Activated CD4-positive, alpha-beta T cell treated with anti-CD3 and anti-CD28 coated beads, Interleukin-2, amount 50 U/mL, for 4 hours (primary cell): ENCODE data around the gene MAGI1.
"Not testable (repeated sequence)": the region's sequence is repeated elsewhere in the genome, so short reads cannot be mapped to it uniquely, and the experiment has no call there.

ENCODE experiments used
- DNase-seq, 2 experiments: peaks; one replicate each; pipeline ENCODE4 v3.0.0-alpha.2; 2020

Gene MAGI1

DNA sequence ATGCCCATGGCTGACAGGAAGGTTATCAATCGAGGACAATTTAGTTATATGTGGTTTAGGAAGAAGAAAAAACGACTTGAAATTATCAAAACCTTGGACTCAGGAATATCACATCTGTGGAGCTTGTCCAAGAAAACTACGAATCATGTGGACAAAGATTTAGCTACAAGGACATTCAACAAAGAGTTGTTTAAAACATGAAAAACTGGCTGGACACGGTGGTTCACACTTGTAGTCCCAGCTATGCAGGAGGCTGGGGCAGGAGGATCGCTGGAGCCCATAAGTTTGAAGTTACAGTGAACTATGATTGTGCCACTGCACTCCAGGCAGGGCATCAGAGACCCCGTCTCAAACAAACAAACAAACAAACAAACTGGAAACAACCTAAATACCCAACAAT is 142.4 kb downstream of the MAGI1 start:
- DNase-seq = no peak

DNA sequence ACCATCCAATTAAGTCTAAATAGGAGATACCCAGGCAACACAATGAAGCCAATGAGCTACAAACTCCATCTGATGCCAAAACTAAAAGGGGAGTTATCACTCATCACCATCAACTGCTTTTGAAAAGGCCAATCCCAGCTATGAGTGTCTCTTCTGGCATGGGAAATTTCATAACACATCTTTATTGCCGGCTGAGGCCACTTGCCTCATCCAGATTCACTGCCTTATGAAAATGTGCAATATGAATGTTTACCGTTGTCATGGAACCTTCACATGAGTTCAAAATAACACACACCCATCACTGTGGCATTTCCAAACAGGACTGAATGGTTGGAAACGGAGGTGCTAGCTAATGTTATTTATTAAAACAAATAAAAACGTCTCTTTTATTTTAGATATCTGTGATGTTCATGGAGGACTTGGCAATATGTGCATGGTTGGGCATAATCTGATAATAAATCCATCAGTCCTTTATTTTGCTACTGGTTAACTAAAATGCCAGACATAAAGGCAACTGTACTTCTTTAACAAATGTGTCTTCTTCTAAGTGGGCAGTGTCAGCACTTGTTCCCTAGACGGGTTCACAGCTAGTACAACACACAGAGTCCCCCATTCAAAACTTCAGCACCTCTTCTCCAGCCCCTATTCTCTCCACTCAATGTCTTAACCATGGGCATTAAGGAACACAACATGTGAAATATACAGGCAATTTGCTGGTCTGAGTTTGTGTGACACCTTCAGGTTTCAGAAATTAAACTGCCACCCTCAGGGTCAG is 143.9 kb downstream of the MAGI1 start:
- DNase-seq = no peak

DNA sequence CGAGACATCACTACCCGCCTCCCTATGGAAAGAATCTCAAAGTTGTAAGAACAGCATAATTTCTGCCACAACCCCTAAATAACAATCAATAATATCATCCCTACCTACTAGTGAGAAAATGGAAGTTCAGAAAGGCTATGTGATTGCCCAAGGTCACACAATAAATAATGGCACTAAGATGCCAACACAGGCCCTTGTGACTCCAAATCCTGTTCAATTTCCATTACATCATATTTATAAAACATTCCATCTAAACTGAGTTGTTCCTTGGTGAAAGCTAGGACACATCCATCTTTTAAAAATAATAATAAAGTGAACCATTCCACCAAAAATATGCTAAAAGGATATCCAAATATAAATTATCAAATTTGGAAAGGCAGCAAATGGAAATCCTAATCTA is 144.6 kb downstream of the MAGI1 start:
- no peak for DNase-seq

DNA sequence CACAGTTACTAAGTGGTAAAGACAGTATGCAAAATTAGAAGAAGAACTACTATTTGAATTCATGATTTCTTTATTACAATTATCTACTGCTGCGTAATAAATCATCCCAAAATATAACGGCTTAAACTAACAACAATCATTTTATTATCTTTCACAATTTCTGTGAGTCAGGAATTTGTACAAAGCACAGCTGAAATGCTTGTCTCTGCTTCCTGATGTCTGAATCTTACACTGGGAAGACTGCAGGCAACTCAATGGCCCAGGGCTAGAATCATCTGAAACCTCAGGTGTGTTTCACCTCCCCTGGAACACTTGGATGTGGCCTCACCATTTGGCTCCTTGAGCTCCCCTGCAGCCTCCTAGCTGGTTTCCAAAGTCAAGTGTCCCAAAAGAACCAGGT is 145.1 kb downstream of the MAGI1 start:
- DNase-seq = no peak

DNA sequence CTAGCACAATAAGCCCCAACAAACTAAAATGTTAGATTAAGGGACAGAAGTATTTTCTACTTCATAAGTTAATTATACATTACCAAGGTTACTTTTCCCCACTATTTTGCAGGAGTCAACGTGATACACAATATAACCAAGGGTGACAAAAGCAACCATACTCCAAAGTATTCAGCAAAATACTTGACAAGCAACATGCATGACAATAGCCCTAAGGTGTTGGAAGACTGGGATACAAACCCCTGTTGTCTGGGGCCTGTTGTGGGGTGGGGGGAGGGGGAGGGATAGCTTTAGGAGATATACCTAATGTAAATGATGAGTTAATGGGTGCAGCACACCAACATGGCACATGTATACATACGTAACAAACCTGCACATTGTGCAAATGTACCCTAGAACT is 147.2 kb downstream of the MAGI1 start:
- not testable (repeated sequence) for DNase-seq

DNA sequence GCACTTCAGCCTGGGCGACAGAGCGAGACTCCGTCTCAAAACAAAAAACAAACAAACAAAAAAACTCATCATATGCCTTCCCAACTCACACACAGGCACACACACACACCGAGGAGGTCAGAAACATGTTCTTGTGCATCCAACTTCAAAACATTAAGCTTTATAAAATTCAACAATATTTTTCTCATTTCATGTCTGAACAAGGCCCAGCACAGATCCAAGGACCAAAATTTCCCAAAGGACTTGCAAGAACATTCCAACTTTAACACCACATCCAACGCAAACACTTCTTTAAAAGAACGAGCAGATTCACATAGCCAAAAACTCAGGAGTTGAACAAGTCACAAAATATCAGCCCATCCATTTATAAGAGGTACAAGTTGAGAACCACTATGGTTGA is 148.4 kb downstream of the MAGI1 start:
- DNase-seq = no peak

DNA sequence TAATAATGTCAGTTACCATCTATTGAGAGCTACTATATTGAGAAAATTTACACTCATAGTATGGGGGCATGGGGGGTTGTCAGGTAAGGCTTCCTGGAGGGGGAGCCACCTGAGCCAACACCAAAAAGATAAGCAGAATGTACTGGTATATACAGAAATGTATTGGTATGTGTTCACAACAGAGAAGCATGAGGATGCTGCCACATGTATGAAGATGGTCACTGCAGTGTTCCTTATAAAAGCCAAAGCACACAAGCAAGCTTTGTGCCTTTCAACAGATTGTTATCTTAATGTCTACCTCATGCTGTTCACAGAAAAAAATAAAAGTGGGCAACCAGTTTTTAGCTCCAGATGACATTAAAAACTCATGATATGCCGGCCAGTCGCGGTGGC is 149.0 kb downstream of the MAGI1 start:
- DNase-seq = no peak

DNA sequence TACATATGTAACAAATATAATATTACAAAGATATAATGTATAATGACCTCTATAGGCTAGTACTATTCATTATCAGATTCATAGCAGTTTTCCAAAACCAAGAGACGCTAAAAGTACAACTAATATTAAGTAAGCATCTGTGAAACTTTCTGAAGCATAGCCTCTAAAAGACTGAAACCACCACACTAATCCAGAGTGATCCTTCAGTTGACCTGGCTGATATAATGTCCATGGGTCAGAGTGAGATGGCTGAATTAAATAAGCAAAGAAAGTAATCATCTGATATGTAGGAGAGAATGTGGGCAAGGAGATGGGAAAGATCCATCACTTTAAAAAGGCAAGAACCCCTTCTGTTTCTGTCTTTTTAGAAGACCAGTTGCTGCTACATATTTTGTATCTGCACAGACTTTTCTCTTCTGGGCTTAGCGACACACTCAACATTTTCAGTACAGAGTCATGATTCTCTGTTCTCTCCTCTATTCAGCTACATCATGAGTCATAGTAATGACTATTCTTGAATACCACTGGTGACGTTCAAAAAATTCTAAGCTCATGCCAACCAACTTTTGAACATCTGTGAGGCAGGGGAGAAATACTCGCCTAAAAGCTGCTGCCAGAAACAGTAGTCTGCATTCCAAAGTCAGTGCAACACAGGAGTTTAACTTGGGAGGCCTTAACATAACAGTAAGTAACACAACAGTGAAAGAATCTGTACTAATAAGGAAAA is 149.6 kb downstream of the MAGI1 start:
- DNase-seq = no peak

DNA sequence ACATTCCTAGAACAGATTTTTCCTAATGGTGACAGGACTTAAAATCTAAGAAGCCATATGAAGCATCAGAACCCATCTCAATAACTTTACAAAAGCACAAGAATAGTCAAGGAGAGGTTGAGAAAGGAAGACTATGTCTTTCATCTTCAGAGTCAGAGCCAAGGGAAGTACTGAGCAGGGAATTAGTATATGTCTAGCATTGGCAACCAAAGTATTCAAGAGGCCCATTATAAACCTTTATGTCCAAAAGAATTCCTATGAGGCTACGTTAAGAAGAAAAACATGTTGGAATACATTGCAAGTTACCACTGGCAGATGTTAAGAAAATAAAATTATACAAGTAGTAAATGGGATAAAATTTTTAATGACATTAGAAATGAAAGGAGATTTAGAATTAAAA is 150.5 kb downstream of the MAGI1 start:
- DNase-seq = no peak

DNA sequence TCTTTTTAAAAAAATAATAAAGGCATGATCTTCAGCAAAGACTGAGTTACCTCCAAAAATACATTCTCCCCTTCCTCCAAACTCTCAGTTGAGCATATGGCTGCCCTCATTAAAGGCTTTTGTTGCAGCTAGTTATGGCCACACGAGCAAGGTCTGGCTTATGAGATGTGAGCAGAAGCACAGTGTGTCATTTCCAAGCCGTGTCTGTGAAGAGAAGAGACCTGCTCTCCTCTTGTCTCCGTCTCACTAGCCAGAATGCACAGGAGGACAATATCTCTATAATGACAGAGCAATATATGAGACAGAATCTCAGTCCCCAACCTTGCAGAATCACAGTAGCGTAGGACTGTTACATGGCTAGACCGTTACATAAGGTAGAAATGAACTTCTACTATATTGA is 152.3 kb downstream of the MAGI1 start:
- DNase-seq = no peak

DNA sequence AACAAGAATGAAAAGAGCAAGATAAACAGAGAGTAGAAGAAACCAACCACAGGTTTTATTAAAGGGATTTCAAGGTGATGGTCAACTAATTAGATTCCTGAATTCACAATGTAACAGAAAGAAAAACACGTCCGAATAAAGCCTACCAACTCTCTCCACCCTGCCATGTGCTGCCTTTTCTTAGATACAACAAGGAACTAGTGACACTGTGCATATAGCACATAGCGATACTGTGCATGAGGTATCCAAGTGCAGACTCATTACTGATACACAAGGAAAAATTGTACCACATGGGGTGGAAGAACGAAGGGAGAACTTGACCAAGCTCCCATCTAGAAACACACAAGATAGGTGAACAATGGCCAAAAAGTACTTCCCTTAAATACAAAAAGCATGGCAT is 154.6 kb downstream of the MAGI1 start:
- no peak for DNase-seq

DNA sequence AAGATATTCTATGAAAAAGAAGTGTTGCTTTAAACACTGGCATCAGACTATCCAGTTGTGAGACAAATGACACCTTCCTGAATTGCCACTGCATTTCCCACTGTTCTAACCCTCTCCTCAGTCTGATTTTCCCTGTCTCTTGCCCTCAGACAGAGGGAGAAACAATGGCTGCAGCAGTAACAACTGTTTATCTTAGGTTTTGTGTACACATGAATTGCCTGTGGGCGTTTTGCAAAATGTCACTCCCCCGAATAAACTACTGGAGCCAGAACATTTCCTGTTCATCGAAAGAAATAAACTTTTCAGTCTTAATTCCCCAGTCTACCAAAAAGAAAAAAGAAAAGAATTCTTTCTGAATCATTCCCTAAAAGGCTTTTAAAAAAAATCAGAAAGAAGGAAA is 155.1 kb downstream of the MAGI1 start:
- no peak for DNase-seq

DNA sequence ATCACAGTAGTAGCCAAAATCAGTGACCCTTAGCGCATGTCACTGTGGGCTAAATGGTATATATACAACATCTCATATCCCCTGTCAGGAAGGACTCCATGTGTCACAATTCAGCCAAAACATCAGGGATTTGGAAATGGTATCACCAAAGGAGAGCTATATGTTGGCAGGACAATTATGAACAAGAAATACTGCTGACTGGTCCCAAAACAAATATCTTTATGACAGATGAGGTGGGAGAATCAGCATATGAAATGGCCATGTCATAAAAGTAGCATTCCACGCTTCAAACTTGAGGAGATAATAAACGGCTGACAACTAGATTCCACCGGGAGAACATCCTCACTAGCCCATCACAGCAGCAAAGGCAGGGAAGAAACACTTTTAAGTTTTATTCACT is 158.4 kb downstream of the MAGI1 start:
- no peak for DNase-seq

DNA sequence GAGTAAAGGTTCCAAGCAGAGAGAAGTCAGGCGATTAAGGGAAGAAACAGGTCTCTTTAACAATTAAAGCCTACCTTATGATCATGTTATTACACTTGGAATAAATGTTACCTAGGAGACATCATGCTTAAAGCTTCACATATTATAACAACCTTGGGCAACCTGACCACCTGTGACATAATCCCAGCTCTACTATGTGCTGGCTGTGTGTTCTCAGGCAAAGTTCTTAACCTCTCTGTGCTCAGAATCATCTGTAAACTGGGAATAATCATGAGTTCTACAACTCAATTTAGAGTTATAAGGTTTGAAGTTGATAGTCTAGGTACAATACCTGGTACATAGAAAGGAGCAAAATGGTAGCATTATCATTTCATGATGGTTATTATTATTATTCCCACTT is 159.3 kb downstream of the MAGI1 start:
- DNase-seq = no peak

DNA sequence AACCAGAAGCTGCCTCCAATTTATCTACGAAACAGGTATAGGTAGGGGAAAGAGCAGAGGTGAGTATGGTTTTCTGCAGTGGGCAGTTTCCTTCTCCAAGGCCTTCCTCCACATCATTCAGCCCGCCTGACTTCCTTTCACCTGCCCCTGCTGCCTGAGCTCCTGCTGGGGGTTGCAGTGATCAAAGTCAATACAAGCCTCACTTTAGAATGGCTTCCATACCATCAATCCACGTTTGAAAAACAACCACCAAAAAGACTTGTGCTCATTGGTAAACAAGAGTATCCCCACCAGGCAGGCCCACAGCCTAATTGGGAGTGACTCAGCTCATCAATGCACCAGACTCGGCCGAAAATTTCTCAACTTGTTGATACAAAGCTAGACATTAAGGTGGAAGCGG is 159.9 kb downstream of the MAGI1 start:
- no peak for DNase-seq

DNA sequence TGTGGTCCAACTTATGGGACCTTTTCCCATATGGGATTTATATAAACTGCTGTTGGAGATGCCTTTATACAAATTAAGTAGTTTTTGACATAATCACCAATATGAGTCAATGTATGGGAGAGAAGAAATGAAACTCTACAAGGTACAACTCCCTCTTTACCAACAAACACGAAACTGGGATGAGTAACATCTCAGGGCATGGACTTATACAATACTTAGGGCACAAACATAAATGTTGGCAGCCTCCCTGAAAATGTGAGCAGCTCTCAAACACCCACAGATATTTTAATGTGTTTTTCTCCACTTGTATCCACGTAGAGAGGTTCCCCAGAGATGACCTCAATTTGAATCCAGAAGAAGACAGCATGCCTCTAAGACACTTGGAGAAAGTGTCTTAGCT is 161.6 kb downstream of the MAGI1 start:
- DNase-seq = no peak

DNA sequence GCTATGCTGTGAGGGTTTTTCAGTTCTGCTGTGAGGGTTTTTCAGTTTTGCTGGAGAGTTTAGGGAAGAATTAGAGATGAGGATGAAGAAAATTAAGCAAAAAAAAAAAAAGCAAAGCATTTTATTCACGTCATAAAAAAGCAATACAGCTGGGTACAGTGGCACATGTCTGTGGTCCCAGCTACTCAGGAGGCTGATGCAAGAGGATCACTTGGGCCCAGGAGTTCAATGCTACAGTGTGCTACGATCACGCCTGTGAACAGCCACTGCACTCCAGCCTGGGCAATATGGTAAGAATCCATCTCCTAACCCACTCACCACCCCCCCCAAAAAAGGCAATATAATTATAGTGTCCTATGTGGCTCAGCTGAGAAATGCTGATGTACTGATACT is 162.7 kb downstream of the MAGI1 start:
- DNase-seq = no peak

DNA sequence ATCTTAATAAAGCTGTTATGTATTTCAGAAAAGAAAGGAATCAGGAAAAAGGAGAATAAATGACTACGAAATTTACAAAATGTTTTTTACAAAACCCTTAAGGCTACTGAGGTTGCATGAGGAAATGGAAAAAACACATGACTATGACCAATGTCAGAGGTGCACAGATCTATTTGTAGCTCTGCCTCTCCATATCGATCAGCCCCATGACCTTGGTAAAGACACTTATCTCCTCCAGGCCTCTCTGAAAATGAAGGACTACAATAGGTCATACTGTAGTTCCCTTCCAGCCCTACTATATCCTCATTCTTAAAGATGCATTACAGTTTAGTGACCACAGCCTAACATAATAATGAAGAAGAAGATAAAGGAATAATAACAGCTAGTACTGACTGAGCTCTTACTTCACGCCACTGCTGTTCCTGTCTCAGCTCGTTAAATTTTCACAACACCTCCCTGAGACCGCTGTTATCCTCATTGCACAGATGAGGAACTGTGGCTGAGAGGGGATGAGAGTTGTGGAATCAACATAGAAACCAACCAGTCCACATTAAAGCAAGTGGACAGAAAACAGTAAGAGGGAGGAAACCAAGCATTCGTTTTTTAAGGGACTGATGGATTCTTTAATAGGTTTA is 163.2 kb downstream of the MAGI1 start:
- DNase-seq = no peak

DNA sequence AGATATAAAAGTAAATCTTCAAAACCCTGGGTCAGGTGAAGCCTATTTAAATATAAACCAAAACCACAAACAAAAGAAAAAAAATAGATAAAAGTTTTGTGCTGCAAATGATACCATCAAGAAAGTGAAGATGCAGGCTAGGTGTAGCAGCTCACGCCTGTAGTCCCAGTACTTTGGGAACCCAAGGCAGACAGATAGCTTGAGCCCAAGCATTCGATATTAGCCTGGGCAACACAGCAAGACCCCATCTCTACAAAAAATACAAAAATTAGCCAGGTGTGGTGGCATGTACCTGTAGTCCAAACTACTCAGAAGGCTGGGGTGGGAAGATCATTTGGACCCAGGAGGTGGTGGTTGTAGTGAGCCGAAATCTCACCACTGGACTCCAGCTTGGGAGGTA is 164.8 kb downstream of the MAGI1 start:
- DNase-seq = no peak

DNA sequence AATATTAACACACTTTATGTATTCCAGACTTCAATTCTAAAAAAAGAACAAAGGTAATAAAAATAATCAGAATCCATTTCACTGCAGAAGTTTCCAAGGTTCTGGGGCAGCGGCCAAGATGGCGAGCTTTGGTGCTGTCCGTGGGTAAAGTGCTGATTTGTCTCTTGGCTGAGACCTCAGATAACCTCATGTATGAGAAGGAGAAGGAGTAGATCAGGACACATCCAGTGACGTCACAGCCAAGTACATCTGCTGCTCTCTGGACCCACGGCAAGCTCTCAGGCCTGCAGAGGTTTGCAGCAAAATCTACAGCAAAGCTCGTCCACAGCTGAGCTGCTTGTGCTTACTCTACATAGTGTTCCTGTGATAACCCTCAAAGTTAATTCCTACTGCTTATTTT is 165.7 kb downstream of the MAGI1 start:
- no peak for DNase-seq

DNA sequence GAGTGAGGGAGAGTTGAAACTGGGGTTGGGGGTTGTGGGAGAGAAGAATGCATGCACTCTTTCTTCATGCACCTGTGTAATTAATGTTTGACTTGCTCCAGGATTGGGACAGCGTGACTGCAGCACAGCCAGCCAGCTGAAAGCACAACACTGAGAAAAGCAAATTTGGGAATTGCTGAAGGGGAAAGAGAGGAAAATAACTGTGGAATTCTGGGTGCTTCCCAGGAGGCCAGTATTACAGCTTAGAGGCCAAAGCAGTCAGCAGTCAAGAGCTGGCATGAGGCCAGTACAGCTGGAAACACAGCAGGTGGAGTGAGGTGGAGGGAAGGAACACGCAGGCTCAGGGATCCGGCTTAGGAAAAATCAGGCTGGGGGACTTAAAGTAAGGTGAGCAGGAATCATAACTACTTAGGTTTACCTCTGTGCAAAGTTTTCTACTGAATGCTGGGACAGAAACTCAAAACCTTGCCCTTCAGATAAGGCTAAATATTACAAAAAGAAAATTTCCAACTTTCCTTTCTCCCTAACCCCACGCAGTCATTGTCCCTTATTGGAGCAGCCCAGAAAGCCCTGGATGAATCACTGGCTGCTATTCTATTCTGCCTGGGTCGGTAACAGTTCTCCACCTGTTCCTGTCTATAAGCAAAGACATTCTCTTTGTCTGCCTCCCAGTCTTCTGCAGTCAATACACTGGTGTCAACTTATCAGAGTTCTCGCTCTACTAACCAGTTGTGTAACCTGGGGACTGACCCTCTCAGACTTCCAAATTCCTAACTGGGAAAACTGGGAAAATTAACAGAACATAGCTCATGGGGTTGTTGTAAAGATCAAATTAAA is 167.2 kb downstream of the MAGI1 start:
- DNase-seq = no peak

DNA sequence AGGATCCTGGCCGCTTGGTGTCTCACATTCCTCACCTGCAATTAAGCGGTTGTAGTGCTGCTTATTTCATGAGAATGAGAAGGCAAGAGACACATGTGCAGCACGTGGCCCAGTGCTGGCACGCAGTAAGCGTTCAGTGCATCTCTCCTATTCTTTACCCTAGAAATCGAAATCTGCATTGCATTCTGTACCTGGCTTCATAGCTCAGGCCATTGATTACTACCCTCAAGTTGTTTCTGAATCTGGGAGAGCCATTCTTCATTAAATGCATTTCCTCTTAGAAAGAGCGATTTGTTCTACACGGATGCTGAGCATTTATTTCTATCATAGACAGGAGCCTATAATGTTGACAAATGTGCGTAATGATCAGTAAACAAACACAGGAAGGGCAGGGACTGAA is 168.9 kb downstream of the MAGI1 start:
- no peak for DNase-seq

DNA sequence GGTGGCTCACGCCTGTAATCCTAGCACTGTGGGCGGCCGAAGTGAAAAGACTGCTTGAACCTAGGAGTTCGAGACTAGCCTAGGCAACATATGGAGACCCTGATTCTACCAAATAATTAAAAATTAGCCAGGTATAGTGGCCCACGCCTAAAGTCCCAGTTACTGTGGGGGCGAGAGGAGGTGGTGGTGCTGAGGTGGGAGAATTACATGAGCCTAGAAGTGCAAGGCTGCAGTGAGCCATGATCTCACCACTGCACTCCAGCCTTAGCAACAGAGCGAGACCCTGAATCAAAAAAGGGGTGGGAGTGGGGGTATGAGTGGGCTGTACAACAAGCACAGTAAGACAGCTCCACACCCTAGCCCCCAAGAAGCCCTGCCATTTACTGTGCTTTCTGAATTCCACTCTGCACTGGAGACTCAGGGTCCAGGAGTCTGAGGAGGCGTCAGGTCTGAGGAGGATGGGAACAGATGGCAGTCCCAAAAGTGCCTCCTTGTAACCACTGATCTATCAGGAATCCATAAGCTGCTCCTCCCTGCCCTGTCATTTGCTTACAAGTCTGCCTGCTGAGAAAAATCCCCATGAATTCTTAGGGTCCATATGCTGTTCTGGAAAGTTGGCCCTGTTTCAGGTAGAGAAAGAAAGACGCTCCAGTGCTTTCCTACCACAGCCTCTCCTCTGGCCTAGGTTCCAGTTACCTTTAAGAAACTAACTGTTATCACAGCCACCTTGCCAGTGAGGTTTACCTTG is 171.1 kb downstream of the MAGI1 start:
- no peak for DNase-seq
